GM18498 (cell line): Measurements from ENCODE around the gene CFAP119.
A peak's percentile ranks its signal among the peaks of the same experiment; 100 is the strongest.

Source experiments
- ATAC-seq: cut with Tn5 transposase; IDR thresholded peaks from one replicate; pipeline ENCODE4 v1.9.1; 2021; ENCODE audit warnings: mild to moderate bottlenecking, moderate library complexity; ENCODE audit not compliant: unreplicated experiment

CFAP119 gene

GRCh38 chr16:30762991-30763725 is 1.3 kb upstream of the CFAP119 start:
- no peak for ATAC-seq

- ATAC-seq = peak; percentile 31
Observed at GRCh38 chr16:30761427-30761927, 385 bp downstream of the CFAP119 start.

- no peak for ATAC-seq
Observed at GRCh38 chr16:30760577-30761426, 1.1 kb downstream of the CFAP119 start.

GRCh38 chr16:30760001-30760559 is 1.8 kb downstream of the CFAP119 start:
- ATAC-seq = no peak

- ATAC-seq = no peak
Observed at GRCh38 chr16:30758988-30759491, 2.8 kb downstream of the CFAP119 start.

GRCh38 chr16:30757316-30757715 is 4.5 kb downstream of the CFAP119 start:
- no peak for ATAC-seq

- no peak for ATAC-seq
Observed at GRCh38 chr16:30756781-30757100, 5.1 kb downstream of the CFAP119 start.

GRCh38 chr16:30755955-30756780 is 5.7 kb downstream of the CFAP119 start:
- ATAC-seq = no peak

GRCh38 chr16:30753596-30753995 is 8.3 kb downstream of the CFAP119 start:
- ATAC-seq = no peak

- ATAC-seq = no peak
Observed at GRCh38 chr16:30750876-30751465, 10.9 kb downstream of the CFAP119 start.

- ATAC-seq = no peak
Observed at GRCh38 chr16:30750201-30750600, 11.7 kb downstream of the CFAP119 start.

- peak; percentile 27 for ATAC-seq
Observed at GRCh38 chr16:30748634-30749445, 13.0 kb downstream of the CFAP119 start.

GRCh38 chr16:30747799-30748633 is 13.8 kb downstream of the CFAP119 start, which contains the start of gene PHKG2:
Gene PHKG2, plus strand, starts transcription at chr16:30748425. Its CDS starts 396 bp downstream, at chr16:30748821.
- ATAC-seq = peak; percentile 95

- ATAC-seq = no peak
Observed at GRCh38 chr16:30747331-30747730, 14.5 kb downstream of the CFAP119 start.

GRCh38 chr16:30746638-30747175 is 15.2 kb downstream of the CFAP119 start:
- no peak for ATAC-seq

- no peak for ATAC-seq
Observed at GRCh38 chr16:30745082-30745481, 16.8 kb downstream of the CFAP119 start.

- no peak for ATAC-seq
Observed at GRCh38 chr16:30744183-30744582, 17.7 kb downstream of the CFAP119 start.

- no peak for ATAC-seq
Observed at GRCh38 chr16:30743716-30744115, 18.1 kb downstream of the CFAP119 start.
